Measurements from ENCODE around the gene SYCE3. TPM values are rescaled to one million over a fixed set of nuclear protein-coding genes. Genes with fewer than 3 reads are reported as not detected.
A peak's percentile ranks its signal among the peaks of the same experiment; 100 is the strongest.

SYCE3 gene
- total RNA-seq, 1 donor from 2014 or later: not detected

DNA sequence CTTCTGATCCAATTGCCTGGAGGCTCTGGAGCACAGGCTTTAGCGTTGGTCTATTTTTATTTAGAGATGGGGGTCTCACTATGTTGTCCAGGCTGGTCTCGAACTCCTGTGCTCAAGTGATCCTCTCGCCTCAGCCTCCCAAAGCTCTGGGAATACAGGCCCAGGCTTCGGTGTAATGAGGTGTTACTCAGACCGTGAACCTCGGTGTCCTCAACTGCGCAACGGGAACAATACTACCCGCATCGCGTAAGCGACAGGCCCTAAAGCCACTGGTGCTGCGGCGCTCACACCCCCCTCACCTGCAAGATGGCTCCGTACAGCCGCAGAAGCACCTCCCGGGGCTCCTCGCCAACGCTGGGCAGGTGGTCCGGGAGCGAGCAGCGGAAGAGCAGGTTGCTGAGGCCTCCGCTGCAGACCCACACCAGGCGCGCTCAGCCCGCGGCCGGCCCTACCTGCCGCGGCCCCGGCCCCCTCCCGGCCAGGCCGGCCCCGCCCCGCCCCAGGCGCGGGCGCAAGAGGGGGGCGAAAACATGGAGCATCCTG lies 19.3 kb upstream of the SYCE3 start:
- Mint-ChIP-seq H3K4me1 (ENCODE audit: low read depth) (peaks cover 5% of the 10 kb centered on the region), H3K4me3 (ENCODE audit: low read depth) (peak overlapping the region; percentile 77), H3K27ac (peak overlapping the region; percentile 95), H3K9me3 (ENCODE audit: low read depth) (no peaks in the 10 kb centered on the region), H3K36me3 (ENCODE audit: insufficient read depth) (peaks cover 3% of the 10 kb centered on the region), H3K27me3 (peaks cover 6% of the 10 kb centered on the region)
- no peak for DNase-seq (ENCODE audit: low spot score, unreplicated experiment)
- TF ChIP-seq, protein P1, sequence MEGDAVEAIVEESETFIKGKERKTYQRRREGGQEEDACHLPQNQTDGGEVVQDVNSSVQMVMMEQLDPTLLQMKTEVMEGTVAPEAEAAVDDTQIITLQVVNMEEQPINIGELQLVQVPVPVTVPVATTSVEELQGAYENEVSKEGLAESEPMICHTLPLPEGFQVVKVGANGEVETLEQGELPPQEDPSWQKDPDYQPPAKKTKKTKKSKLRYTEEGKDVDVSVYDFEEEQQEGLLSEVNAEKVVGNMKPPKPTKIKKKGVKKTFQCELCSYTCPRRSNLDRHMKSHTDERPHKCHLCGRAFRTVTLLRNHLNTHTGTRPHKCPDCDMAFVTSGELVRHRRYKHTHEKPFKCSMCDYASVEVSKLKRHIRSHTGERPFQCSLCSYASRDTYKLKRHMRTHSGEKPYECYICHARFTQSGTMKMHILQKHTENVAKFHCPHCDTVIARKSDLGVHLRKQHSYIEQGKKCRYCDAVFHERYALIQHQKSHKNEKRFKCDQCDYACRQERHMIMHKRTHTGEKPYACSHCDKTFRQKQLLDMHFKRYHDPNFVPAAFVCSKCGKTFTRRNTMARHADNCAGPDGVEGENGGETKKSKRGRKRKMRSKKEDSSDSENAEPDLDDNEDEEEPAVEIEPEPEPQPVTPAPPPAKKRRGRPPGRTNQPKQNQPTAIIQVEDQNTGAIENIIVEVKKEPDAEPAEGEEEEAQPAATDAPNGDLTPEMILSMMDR (IDR thresholded peaks at IDR 0.05; ENCODE audit: unreplicated experiment): no peak

DNA sequence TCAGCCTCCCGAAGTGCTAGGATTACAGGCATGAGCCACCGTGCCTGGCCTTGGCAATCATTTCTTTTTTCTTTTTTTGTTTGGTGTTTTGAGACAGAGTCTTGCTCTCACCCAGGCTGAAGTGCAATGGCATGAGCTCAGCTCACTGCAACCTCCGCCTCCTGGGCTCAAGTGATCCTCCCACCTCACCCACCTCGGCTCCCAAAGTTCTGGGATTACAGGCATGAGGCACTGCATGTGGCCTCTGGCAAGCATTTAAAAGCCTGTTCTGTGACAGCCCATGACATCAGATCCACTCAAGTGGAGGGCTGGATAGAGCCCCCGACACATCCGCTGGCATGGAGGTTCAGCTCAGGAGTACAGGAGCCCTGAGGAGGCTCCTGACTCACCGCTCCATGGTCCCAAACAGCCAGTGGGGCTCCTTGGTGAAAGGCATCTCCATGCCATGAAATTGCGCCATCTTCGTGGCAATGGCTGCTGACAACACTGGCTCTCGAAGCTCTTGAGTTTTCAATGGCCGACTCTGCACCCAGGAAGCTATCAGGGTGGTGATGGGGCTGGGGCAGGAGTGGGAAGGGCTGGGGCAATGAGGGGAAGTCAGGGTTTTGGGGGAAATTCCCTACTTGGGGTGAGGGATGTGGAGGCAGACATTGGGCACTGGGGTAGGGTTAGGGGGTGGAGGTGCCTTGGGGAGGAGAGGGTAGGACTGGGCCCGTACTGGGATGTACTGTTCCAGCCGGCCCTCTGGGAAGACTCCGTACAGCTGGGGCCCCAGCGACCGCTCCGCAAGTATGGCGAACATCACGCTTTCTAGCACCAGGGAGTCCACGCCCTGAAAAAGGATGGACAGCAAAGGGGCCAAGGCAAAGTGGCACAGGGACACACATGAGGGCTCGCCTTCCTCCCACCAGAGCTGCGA lies 18.6 kb upstream of the SYCE3 start:
- Mint-ChIP-seq H3K36me3 (ENCODE audit: insufficient read depth) (peaks cover 3% of the 10 kb centered on the region), H3K9me3 (ENCODE audit: low read depth) (no peaks in the 10 kb centered on the region), H3K27me3 (peaks cover 5% of the 10 kb centered on the region), H3K27ac (no peak overlapping the region), H3K4me3 (ENCODE audit: low read depth) (peak overlapping the region; percentile 77), H3K4me1 (ENCODE audit: low read depth) (peaks cover 5% of the 10 kb centered on the region)
- TF ChIP-seq, protein P1 (IDR thresholded peaks at IDR 0.05; ENCODE audit: unreplicated experiment): no peak
- no peak for DNase-seq (ENCODE audit: low spot score, unreplicated experiment)

DNA sequence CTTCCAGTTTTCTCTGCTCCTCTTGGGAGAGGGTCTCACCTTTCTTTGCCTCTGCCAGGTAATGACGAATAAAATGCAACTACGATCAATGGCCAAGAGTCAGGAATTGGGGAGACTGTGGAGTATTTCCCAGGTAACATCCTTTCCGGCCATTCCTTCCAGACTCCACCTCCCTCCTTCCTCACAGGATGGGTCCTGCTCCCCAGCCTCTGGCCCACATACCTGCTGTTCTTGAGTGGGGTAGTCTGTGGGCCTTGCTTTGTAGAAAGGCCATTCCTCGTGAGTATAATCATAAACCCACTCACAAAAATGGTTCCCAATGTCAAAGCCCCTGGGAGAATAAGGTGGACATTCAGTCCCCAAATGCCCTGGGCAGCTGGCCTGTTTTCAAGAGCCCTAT lies 17.0 kb upstream of the SYCE3 start:
- H3K36me3 Mint-ChIP-seq (ENCODE audit: insufficient read depth): peaks cover 3% of the 10 kb centered on the region
- no peak for DNase-seq (ENCODE audit: low spot score, unreplicated experiment)
- H3K4me3 Mint-ChIP-seq (ENCODE audit: low read depth): no peak overlapping the region

DNA sequence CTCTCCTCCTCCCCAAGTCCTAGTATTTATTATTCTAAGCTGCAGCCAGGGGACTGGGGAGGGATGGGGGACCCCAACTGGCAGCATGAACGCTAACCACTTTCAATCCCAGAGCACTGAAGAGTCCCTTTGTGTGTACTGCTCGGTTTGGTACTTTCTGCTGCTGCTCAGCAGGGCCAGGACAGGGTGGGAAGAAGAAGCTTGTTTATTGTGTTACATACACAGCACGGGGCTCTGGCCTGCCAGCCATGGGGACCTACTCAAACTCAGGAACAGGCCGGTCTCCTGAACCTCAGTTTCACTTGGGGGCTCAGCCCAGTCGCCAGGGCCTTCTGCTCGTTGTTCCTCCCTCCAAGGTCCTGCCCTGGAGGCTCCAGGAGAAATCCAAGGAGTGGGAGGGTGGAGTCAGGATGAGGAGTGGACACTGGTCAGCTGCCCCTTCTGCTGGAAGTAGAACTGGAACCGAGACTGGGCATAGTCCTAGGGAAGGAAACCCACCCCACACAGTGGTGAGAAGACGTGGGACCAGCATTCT lies 16.1 kb upstream of the SYCE3 start:
- DNase-seq (ENCODE audit: low spot score, unreplicated experiment): no peak
- Mint-ChIP-seq H3K9me3 (ENCODE audit: low read depth) (no peaks in the 10 kb centered on the region), H3K27me3 (no peaks in the 10 kb centered on the region), H3K4me1 (ENCODE audit: low read depth) (peaks cover 5% of the 10 kb centered on the region), H3K4me3 (ENCODE audit: low read depth) (no peak overlapping the region), H3K36me3 (ENCODE audit: insufficient read depth) (peaks cover 3% of the 10 kb centered on the region), H3K27ac (no peak overlapping the region)
- TF ChIP-seq, protein P1 (IDR thresholded peaks at IDR 0.05; ENCODE audit: unreplicated experiment): no peak

More for the DNA sequence above, 17.0 kb upstream of the SYCE3 start:
- H3K4me1 Mint-ChIP-seq (ENCODE audit: low read depth): peaks cover 5% of the 10 kb centered on the region
- no peak overlapping the region for H3K27ac Mint-ChIP-seq
- H3K9me3 Mint-ChIP-seq (ENCODE audit: low read depth): no peaks in the 10 kb centered on the region
- H3K27me3 Mint-ChIP-seq: no peaks in the 10 kb centered on the region
- TF ChIP-seq, protein P1 (IDR thresholded peaks at IDR 0.05; ENCODE audit: unreplicated experiment): no peak

DNA sequence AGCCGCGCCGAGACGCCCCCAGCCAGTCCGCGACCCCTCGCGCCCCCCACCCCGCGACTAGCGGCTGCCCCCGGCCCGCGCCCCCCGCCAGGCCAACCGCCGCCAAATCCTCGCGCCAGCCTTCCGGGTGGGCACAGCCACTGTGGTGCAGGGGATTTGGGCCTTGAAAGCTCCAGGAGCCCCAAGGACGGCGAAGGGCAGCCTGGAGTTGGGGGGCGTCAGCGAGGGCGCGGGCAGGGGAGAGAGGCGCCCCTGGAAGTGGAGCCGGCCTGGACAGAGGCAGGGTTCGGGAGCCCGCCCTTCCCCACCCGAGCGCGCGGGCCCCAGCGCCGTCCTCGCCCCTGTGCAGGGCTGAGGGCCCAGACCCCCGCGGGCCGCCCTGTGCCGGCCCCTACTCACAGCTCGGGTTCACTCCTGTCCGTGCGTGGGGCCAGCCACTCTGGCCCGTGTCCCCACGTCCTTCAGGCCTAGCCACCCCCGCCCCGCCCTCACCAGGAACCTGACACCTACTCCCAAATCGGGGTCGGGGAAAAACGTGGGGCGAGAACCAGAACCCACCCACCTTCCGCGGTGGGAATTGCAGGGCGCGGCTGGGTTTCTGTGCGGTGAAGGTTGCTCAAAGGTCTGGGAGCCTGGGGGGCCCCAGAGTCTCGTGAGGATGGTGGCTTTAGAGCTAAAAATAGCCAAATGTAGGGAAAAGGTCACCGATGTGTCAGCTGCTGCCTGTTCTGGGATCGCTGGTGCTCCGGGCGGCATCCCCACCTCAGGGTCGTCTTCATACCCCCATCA lies 15.5 kb upstream of the SYCE3 start, which contains the start of gene CPT1B:
CPT1B (minus strand) TSS at position 441 of the 789 bp plus-strand sequence. CDS start 512 bp downstream, outside the sequence.
- H3K4me3 Mint-ChIP-seq (ENCODE audit: low read depth): no peak within 1 kb of the TSS
- DNase-seq (ENCODE audit: low spot score, unreplicated experiment): no peak
- no peaks in the 10 kb centered on the region for H3K27me3 Mint-ChIP-seq

More for the DNA sequence above, 15.5 kb upstream of the SYCE3 start, which contains the start of gene CPT1B:
- Mint-ChIP-seq H3K36me3 (ENCODE audit: insufficient read depth) (peaks cover 3% of the 10 kb centered on the region), H3K27ac (no peak within 1 kb of the TSS), H3K9me3 (ENCODE audit: low read depth) (no peaks in the 10 kb centered on the region), H3K4me1 (ENCODE audit: low read depth) (no peaks in the 10 kb centered on the region)
- TF ChIP-seq, protein P1 (IDR thresholded peaks at IDR 0.05; ENCODE audit: unreplicated experiment): no peak

All from progenitor cell of endocrine pancreas (in vitro differentiated cells).